ENCODE results near the gene PAX7.

DNA sequence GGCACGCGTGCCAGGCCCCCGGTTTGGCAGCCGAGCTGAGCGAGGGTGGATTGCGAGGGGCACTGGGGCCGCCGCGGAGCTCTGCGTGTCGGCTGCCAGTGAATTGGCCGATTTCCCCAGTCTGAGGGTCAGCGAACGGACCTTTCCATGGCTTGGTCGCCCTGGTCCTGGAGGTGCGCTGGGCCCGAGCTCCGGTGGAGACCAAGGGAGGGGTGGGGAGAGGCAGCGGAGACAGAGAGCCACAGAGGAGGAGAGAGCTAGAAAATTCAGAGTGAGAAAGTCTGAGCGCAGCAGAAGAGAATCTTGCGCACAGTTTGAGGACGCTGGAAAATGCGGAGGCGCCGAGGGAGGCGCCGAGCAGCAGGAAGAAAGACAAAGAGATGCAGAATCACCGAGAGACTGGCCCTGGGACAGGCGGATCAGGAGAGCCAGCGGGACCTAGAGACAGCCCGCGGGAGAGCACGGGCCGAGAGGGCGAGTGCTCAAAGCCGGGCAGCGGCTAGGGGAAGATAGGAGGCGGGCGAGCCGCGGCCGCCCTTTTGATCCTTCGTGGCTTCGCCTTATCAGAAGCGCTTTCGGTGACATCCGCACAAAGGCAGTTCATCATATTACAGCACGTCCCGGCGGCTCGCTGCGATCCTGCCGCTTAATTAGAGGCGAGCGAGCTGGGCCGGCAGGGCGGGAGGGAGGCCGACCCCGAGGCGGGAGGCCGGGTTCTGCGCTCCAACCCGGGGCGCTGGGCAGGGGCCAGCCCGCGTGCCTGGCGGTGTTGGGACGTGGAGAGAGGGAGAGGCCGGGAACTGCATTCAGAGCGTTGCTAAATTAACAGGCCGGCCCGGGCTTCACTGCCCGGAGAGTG, 12.7 kb downstream of the PAX7 start:
- TF ChIP-seq, protein P1, sequence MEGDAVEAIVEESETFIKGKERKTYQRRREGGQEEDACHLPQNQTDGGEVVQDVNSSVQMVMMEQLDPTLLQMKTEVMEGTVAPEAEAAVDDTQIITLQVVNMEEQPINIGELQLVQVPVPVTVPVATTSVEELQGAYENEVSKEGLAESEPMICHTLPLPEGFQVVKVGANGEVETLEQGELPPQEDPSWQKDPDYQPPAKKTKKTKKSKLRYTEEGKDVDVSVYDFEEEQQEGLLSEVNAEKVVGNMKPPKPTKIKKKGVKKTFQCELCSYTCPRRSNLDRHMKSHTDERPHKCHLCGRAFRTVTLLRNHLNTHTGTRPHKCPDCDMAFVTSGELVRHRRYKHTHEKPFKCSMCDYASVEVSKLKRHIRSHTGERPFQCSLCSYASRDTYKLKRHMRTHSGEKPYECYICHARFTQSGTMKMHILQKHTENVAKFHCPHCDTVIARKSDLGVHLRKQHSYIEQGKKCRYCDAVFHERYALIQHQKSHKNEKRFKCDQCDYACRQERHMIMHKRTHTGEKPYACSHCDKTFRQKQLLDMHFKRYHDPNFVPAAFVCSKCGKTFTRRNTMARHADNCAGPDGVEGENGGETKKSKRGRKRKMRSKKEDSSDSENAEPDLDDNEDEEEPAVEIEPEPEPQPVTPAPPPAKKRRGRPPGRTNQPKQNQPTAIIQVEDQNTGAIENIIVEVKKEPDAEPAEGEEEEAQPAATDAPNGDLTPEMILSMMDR (IDR thresholded peaks at IDR 0.05; ENCODE audit: low read depth, low read length) = no peak
- TF ChIP-seq EZH2phosphoT487 (IDR thresholded peaks at IDR 0.05; ENCODE audit: low read depth) = no peak
